Neural progenitor cell (in vitro differentiated cells): ENCODE data around the gene ENOPH1. TPM values are rescaled to one million over a fixed set of nuclear protein-coding genes. Genes with fewer than 3 reads are reported as not detected.
"Not testable (repeated sequence)": the region's sequence is repeated elsewhere in the genome, so short reads cannot be mapped to it uniquely, and the experiment has no call there.

ENCODE experiments used
- DNase-seq: peaks from one replicate; pipeline ENCODE4 v3.0.0-alpha.2; 2016; ENCODE audit warnings: low spot score
- H2AFZ ChIP-seq: fragments of 200-600 bp; sonication (generic); replicated peaks from 2 replicates; pipeline ENCODE4 v1.6.1; 2016; ENCODE audit warnings: antibody characterized with exemption
- H3F3A ChIP-seq: fragments of 200-600 bp; sonication (generic); 2 replicates; pipeline ENCODE4 v1.6.1; 2016; ENCODE audit warnings: antibody characterized with exemption, low read depth
- H3K27ac ChIP-seq: fragments of 200-600 bp; sonication (generic); 2 replicates; pipeline ENCODE4 v1.5.1; 2016; ENCODE audit warnings: mild to moderate bottlenecking
- H3K27me3 ChIP-seq: fragments of 200-600 bp; sonication (generic); 2 replicates; pipeline ENCODE4 v1.6.1; 2016; ENCODE audit warnings: mild to moderate bottlenecking, moderate library complexity
- H3K36me3 ChIP-seq: fragments of 200-600 bp; sonication (generic); 2 replicates; pipeline ENCODE4 v1.5.1; 2016
- H3K4me1 ChIP-seq: fragments of 200-600 bp; sonication (generic); 2 replicates; pipeline ENCODE4 v1.6.1; 2016; ENCODE audit warnings: mixed run types
- H3K4me2 ChIP-seq: fragments of 200-600 bp; sonication (generic); 2 replicates; pipeline ENCODE4 v1.6.1; 2016
- H3K4me3 ChIP-seq: fragments of 200-600 bp; sonication (generic); 2 replicates; pipeline ENCODE4 v1.5.1; 2016
- H3K79me2 ChIP-seq: fragments of 200-600 bp; sonication (generic); 2 replicates; pipeline ENCODE4 v1.6.1; 2016; ENCODE audit warnings: low read depth
- H3K9ac ChIP-seq: fragments of 200-600 bp; sonication (generic); 2 replicates; pipeline ENCODE4 v1.6.1; 2016
- H3K9me3 ChIP-seq: fragments of 200-600 bp; sonication (generic); 2 replicates; pipeline ENCODE4 v1.5.1; 2016; ENCODE audit warnings: low read depth
- H4K20me1 ChIP-seq: fragments of 200-600 bp; sonication (generic); 2 replicates; pipeline ENCODE4 v1.6.1; 2016; ENCODE audit warnings: low read depth
- H3K27ac Mint-ChIP-seq: 3 replicates; pipeline ENCODE4 v1.8.0; 2021; ENCODE audit warnings: mixed read lengths
- H3K27me3 Mint-ChIP-seq: 2 replicates; pipeline ENCODE4 v1.8.0; 2022; ENCODE audit warnings: low read depth, mild to moderate bottlenecking, inconsistent platforms, moderate library complexity, mixed read lengths; ENCODE audit not compliant: insufficient read depth
- H3K36me3 Mint-ChIP-seq: 3 replicates; pipeline ENCODE4 v1.8.0; 2021; ENCODE audit warnings: mixed read lengths
- H3K4me1 Mint-ChIP-seq: 3 replicates; pipeline ENCODE4 v1.8.0; 2021; ENCODE audit warnings: mixed read lengths
- H3K4me3 Mint-ChIP-seq: 3 replicates; pipeline ENCODE4 v1.8.0; 2021; ENCODE audit warnings: mild to moderate bottlenecking, moderate library complexity, mixed read lengths
- H3K9me3 Mint-ChIP-seq: 3 replicates; pipeline ENCODE4 v1.8.0; 2020; ENCODE audit warnings: mixed read lengths
- CTCF ChIP-seq: fragments of 200-600 bp; sonication (generic); IDR thresholded peaks from 2 replicates; pipeline ENCODE4 v1.5.1; 2017; ENCODE audit warnings: antibody characterized with exemption, mild to moderate bottlenecking
- EZH2 ChIP-seq: fragments of 200-600 bp; sonication (generic); IDR thresholded peaks from 2 replicates; pipeline ENCODE4 v1.6.1; 2017; ENCODE audit warnings: antibody characterized with exemption, mild to moderate bottlenecking, moderate library complexity
- EZH2phosphoT487 ChIP-seq: fragments of 200-600 bp; sonication (generic); IDR thresholded peaks from 2 replicates; pipeline ENCODE4 v1.6.1; 2017; ENCODE audit warnings: antibody characterized with exemption
- total RNA-seq: library from RNA; depleted of rRNA; stranded (reverse); fragments of >200 nt; gene quantifications from 2 replicates; pipeline ENCODE4 v1.2.3, GENCODE V29; 2015; ENCODE audit warnings: low replicate concordance

The ENOPH1 gene
- total RNA-seq, 1 donor from 2014 or later, result 64.4 TPM

DNA sequence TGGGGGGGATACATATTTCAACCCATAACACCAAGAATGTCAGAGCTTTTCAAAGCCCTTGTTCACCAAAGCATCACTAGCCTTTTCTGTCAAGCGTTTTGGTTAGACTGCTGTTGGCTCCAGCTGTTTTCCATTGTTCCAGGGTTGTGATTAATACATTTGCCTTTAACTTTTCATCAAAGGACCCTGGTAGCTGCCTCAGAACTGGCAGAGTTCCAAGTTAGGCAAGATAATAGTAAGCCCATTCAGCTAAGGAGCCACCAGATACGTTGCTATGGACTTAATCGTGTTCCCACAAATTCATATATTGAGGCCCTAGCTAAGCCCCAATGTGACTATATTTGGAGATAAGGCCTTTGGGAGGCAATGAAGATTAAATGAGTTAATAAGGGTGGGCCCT, 37.1 kb downstream of the ENOPH1 start:
- TF ChIP-seq EZH2phosphoT487 (no peak), CTCF (no peak), EZH2 (no peak)
- H3K36me3 Mint-ChIP-seq, result peaks cover 10% of the 10 kb centered on the region
- Histone ChIP-seq H3K4me2 (no peak overlapping the region), H2AFZ (no peak overlapping the region), H3K27me3 (no peaks in the 10 kb centered on the region), H4K20me1 (no peaks in the 10 kb centered on the region), H3K4me1 (no peaks in the 10 kb centered on the region), H3K27ac (no peak overlapping the region), H3K9me3 (no peaks in the 10 kb centered on the region), H3F3A (no peaks in the 10 kb centered on the region), H3K4me3 (no peak overlapping the region), H3K79me2 (no peaks in the 10 kb centered on the region), H3K9ac (no peak overlapping the region), H3K36me3 (no peaks in the 10 kb centered on the region)
- no peak overlapping the region for H3K4me3 Mint-ChIP-seq
- peaks cover 5% of the 10 kb centered on the region for H3K27me3 Mint-ChIP-seq
- peak overlapping the region; percentile 25 for H3K27ac Mint-ChIP-seq
- H3K4me1 Mint-ChIP-seq, result peaks cover 9% of the 10 kb centered on the region
- peaks cover 8% of the 10 kb centered on the region for H3K9me3 Mint-ChIP-seq
- no peak for DNase-seq

DNA sequence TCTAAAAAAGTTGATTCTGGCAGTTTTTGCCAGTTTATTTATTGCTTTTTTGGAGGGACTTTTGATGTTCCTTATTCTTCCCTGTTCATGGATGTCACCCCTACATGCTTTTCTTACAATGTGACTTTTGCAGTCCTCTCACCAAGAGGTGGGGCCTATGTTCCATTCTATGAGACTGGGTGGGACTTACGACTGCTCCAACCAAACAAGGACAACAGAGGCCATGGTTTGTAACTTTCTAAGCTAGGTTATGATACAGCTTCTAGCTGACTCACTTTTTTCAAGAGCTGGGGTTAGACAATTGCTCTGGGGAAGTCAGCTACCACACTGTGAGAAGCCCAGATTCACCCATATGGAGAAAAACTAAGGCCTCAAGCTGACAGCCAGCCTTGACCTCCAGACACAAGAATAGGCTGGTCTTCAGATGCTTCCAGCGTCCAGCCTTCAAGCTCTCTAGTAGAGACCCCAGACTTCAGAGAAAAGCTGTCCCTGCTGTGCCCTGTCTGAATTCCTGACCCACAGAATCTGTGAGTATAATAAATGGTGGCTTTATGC, 39.5 kb downstream of the ENOPH1 start:
- no peak overlapping the region for H3K9ac ChIP-seq
- Mint-ChIP-seq H3K9me3 (peaks cover 8% of the 10 kb centered on the region), H3K27me3 (peaks cover 7% of the 10 kb centered on the region), H3K4me1 (peaks cover 9% of the 10 kb centered on the region), H3K27ac (peak overlapping the region; percentile 57), H3K36me3 (peaks cover 8% of the 10 kb centered on the region), H3K4me3 (no peak overlapping the region)
- no peaks in the 10 kb centered on the region for H4K20me1 ChIP-seq
- no peak overlapping the region for H3K27ac ChIP-seq
- H3K4me1 ChIP-seq, result no peaks in the 10 kb centered on the region
- H3K4me2 ChIP-seq, result no peak overlapping the region
- no peaks in the 10 kb centered on the region for H3K9me3 ChIP-seq
- H3K27me3 ChIP-seq, result no peaks in the 10 kb centered on the region
- no peak overlapping the region for H2AFZ ChIP-seq
- no peaks in the 10 kb centered on the region for H3K36me3 ChIP-seq
- no peak for TF ChIP-seq EZH2phosphoT487
- TF ChIP-seq CTCF, result no peak
- TF ChIP-seq EZH2, result no peak
- H3K79me2 ChIP-seq, result no peaks in the 10 kb centered on the region
- DNase-seq, result no peak
- no peak overlapping the region for H3K4me3 ChIP-seq
- no peaks in the 10 kb centered on the region for H3F3A ChIP-seq

- H3K27ac Mint-ChIP-seq, H3K4me3 Mint-ChIP-seq: not testable (repeated sequence)
- H3K4me1 Mint-ChIP-seq, result peaks cover 15% of the 10 kb centered on the region
Measured at GRCh38 chr4:82473080-82473479, 42.7 kb downstream of the ENOPH1 start.

DNA sequence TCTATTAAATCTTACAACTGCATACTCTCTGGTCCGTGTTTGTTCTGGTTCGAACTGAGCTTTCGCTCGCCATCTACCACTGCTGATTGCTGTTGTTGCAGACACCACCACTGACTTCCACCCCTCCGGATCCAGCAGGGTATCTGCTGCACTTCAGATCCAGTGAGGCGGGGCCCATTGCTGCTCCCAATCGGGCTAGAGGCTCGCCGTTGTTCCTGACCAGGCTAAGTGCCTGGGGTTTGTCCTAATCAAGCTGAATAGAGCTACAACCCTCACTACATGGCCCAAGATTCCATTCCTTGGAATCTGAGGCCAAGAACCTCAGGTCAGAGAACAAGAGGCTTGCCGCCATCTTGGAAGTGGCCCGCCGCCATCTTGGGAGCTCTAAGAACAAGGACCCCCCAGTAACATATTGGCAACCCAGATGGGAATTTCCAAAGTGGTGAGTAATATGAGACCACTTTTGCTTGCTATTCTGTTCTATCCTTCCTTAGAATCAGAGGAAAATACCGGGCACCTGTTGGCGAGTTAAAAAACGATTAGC, 43.3 kb downstream of the ENOPH1 start:
- no peak for DNase-seq
- Mint-ChIP-seq H3K27ac (peak overlapping the region; percentile 50), H3K4me3 (no peak overlapping the region), H3K27me3 (peaks cover 12% of the 10 kb centered on the region), H3K9me3 (no peaks in the 10 kb centered on the region), H3K36me3 (no peaks in the 10 kb centered on the region), H3K4me1 (peaks cover 15% of the 10 kb centered on the region)
- no peak for TF ChIP-seq EZH2
- no peak for TF ChIP-seq EZH2phosphoT487
- no peaks in the 10 kb centered on the region for H3K79me2 ChIP-seq
- H3K36me3 ChIP-seq, result no peaks in the 10 kb centered on the region
- no peaks in the 10 kb centered on the region for H3K4me1 ChIP-seq
- no peaks in the 10 kb centered on the region for H4K20me1 ChIP-seq
- no peaks in the 10 kb centered on the region for H3F3A ChIP-seq
- H2AFZ ChIP-seq, result no peak overlapping the region
- no peak overlapping the region for H3K4me3 ChIP-seq
- H3K27me3 ChIP-seq, result no peaks in the 10 kb centered on the region
- no peaks in the 10 kb centered on the region for H3K9me3 ChIP-seq
- no peak overlapping the region for H3K4me2 ChIP-seq
- H3K9ac ChIP-seq, result no peak overlapping the region
- no peak overlapping the region for H3K27ac ChIP-seq

More at GRCh38 chr4:82473080-82473479, 42.7 kb downstream of the ENOPH1 start:
- H3K27me3 Mint-ChIP-seq, H3K36me3 ChIP-seq, H3K36me3 Mint-ChIP-seq, DNase-seq, H3K4me2 ChIP-seq, H3K4me1 ChIP-seq, H3K9me3 Mint-ChIP-seq, H3K79me2 ChIP-seq, H3K9me3 ChIP-seq, H2AFZ ChIP-seq, H3K4me3 ChIP-seq, H3K9ac ChIP-seq, H4K20me1 ChIP-seq, H3K27me3 ChIP-seq, H3K27ac ChIP-seq, H3F3A ChIP-seq: not testable (repeated sequence)

- H2AFZ ChIP-seq, H3K4me1 Mint-ChIP-seq: not testable (repeated sequence)
Measured at GRCh38 chr4:82475931-82476330, 45.5 kb downstream of the ENOPH1 start.

GRCh38 chr4:82477469-82477868, 47.1 kb downstream of the ENOPH1 start:
- H2AFZ ChIP-seq, H3K9me3 Mint-ChIP-seq, H3K4me2 ChIP-seq, H4K20me1 ChIP-seq, H3K27me3 ChIP-seq, H3F3A ChIP-seq, H3K36me3 ChIP-seq, H3K79me2 ChIP-seq, H3K4me3 Mint-ChIP-seq, H3K27me3 Mint-ChIP-seq, H3K27ac ChIP-seq, H3K4me1 ChIP-seq, H3K36me3 Mint-ChIP-seq, H3K9ac ChIP-seq, H3K4me3 ChIP-seq, H3K27ac Mint-ChIP-seq, DNase-seq, H3K4me1 Mint-ChIP-seq, H3K9me3 ChIP-seq: not testable (repeated sequence)

More at GRCh38 chr4:82475931-82476330, 45.5 kb downstream of the ENOPH1 start:
- H3F3A ChIP-seq, H3K79me2 ChIP-seq, H3K27ac ChIP-seq, H3K36me3 Mint-ChIP-seq, H3K9me3 ChIP-seq, H3K36me3 ChIP-seq, H3K4me3 Mint-ChIP-seq, H3K27me3 ChIP-seq, H4K20me1 ChIP-seq, H3K4me1 ChIP-seq, H3K4me2 ChIP-seq, H3K4me3 ChIP-seq, H3K9me3 Mint-ChIP-seq, DNase-seq, H3K9ac ChIP-seq: not testable (repeated sequence)
- peak overlapping the region; percentile 63 for H3K27ac Mint-ChIP-seq
- peaks cover 13% of the 10 kb centered on the region for H3K27me3 Mint-ChIP-seq
